ENCODE results near the gene FSTL3.
A peak's percentile ranks its signal among the peaks of the same experiment; 100 is the strongest.
"Not testable (repeated sequence)": the region's sequence is repeated elsewhere in the genome, so short reads cannot be mapped to it uniquely, and the experiment has no call there.

FSTL3 gene

GRCh38 chr19:695352-695949, 19.3 kb downstream of the FSTL3 start, which contains the start of gene PRSS57:
Gene PRSS57, minus strand, starts transcription at chr19:695452. Its CDS starts 22 bp downstream, at chr19:695430.
- Histone ChIP-seq H3K9me3 (ENCODE audit: control insufficient read depth, low read length) (no peaks in the 10 kb centered on the region), H3K36me3 (ENCODE audit: control insufficient read depth, insufficient read depth, low read length, severe bottlenecking) (no peaks in the 10 kb centered on the region), H3K4me3 (ENCODE audit: low read length) (no peak within 1 kb of the TSS), H3K9ac (ENCODE audit: low read length) (no peak within 1 kb of the TSS), H3K27me3 (replicated peaks; ENCODE audit: control insufficient read depth, insufficient read depth, low read length) (peaks cover 11% of the 10 kb centered on the region), H3K4me1 (ENCODE audit: control insufficient read depth, insufficient read depth, low read length) (no peaks in the 10 kb centered on the region)
- DNase-seq (ENCODE audit: low read depth): no peak

- H3K4me1 ChIP-seq (ENCODE audit: control insufficient read depth, insufficient read depth, low read length); DNase-seq (ENCODE audit: low read depth); H3K9me3 ChIP-seq (ENCODE audit: control insufficient read depth, low read length); H3K36me3 ChIP-seq (ENCODE audit: control insufficient read depth, insufficient read depth, low read length, severe bottlenecking); H3K9ac ChIP-seq (ENCODE audit: low read length); H3K4me3 ChIP-seq (ENCODE audit: low read length): not testable (repeated sequence)
- H3K27me3 ChIP-seq (replicated peaks; ENCODE audit: control insufficient read depth, insufficient read depth, low read length): peaks cover 14% of the 10 kb centered on the region
Measured at GRCh38 chr19:698529-698928, 22.3 kb downstream of the FSTL3 start.

- H3K4me1 ChIP-seq (ENCODE audit: control insufficient read depth, insufficient read depth, low read length); H3K36me3 ChIP-seq (ENCODE audit: control insufficient read depth, insufficient read depth, low read length, severe bottlenecking); H3K9ac ChIP-seq (ENCODE audit: low read length); H3K4me3 ChIP-seq (ENCODE audit: low read length); H3K9me3 ChIP-seq (ENCODE audit: control insufficient read depth, low read length); DNase-seq (ENCODE audit: low read depth): not testable (repeated sequence)
- peaks cover 14% of the 10 kb centered on the region for H3K27me3 ChIP-seq (replicated peaks; ENCODE audit: control insufficient read depth, insufficient read depth, low read length)
Measured at GRCh38 chr19:699885-700284, 23.7 kb downstream of the FSTL3 start.

- H3K4me3 ChIP-seq (ENCODE audit: low read length); DNase-seq (ENCODE audit: low read depth); H3K4me1 ChIP-seq (ENCODE audit: control insufficient read depth, insufficient read depth, low read length); H3K9ac ChIP-seq (ENCODE audit: low read length); H3K27me3 ChIP-seq (replicated peaks; ENCODE audit: control insufficient read depth, insufficient read depth, low read length); H3K36me3 ChIP-seq (ENCODE audit: control insufficient read depth, insufficient read depth, low read length, severe bottlenecking); H3K9me3 ChIP-seq (ENCODE audit: control insufficient read depth, low read length): not testable (repeated sequence)
Measured at GRCh38 chr19:702847-703246, 26.7 kb downstream of the FSTL3 start.

GRCh38 chr19:703329-703650, 27.1 kb downstream of the FSTL3 start:
- no peaks in the 10 kb centered on the region for H3K9me3 ChIP-seq (ENCODE audit: control insufficient read depth, low read length)
- peaks cover 5% of the 10 kb centered on the region for H3K27me3 ChIP-seq (replicated peaks; ENCODE audit: control insufficient read depth, insufficient read depth, low read length)

GRCh38 chr19:703651-704446, 27.7 kb downstream of the FSTL3 start:
- Histone ChIP-seq H3K9ac (ENCODE audit: low read length) (no peak overlapping the region), H3K27me3 (replicated peaks; ENCODE audit: control insufficient read depth, insufficient read depth, low read length) (peaks cover 5% of the 10 kb centered on the region), H3K4me3 (ENCODE audit: low read length) (peak overlapping the region; percentile 52), H3K4me1 (ENCODE audit: control insufficient read depth, insufficient read depth, low read length) (peaks cover 11% of the 10 kb centered on the region), H3K36me3 (ENCODE audit: control insufficient read depth, insufficient read depth, low read length, severe bottlenecking) (no peaks in the 10 kb centered on the region), H3K9me3 (ENCODE audit: control insufficient read depth, low read length) (no peaks in the 10 kb centered on the region)
- DNase-seq (ENCODE audit: low read depth): peak; percentile 76

More at GRCh38 chr19:703329-703650, 27.1 kb downstream of the FSTL3 start:
- Histone ChIP-seq H3K9ac (ENCODE audit: low read length) (no peak overlapping the region), H3K36me3 (ENCODE audit: control insufficient read depth, insufficient read depth, low read length, severe bottlenecking) (no peaks in the 10 kb centered on the region), H3K4me3 (ENCODE audit: low read length) (peak overlapping the region; percentile 52), H3K4me1 (ENCODE audit: control insufficient read depth, insufficient read depth, low read length) (peaks cover 11% of the 10 kb centered on the region)
- no peak for DNase-seq (ENCODE audit: low read depth)

- Histone ChIP-seq H3K4me3 (ENCODE audit: low read length) (no peak overlapping the region), H3K9me3 (ENCODE audit: control insufficient read depth, low read length) (no peaks in the 10 kb centered on the region), H3K27me3 (replicated peaks; ENCODE audit: control insufficient read depth, insufficient read depth, low read length) (peaks cover 2% of the 10 kb centered on the region), H3K36me3 (ENCODE audit: control insufficient read depth, insufficient read depth, low read length, severe bottlenecking) (no peaks in the 10 kb centered on the region), H3K4me1 (ENCODE audit: control insufficient read depth, insufficient read depth, low read length) (peaks cover 11% of the 10 kb centered on the region), H3K9ac (ENCODE audit: low read length) (no peak overlapping the region)
- DNase-seq (ENCODE audit: low read depth): no peak
Measured at GRCh38 chr19:704447-704741, 28.2 kb downstream of the FSTL3 start.

GRCh38 chr19:708154-709143, 32.3 kb downstream of the FSTL3 start, which contains the start of gene PALM:
Gene PALM, plus strand, starts transcription at chr19:708935. Its CDS starts 212 bp downstream, at chr19:709147.
- peak; percentile 80 for DNase-seq (ENCODE audit: low read depth)
- Histone ChIP-seq H3K36me3 (ENCODE audit: control insufficient read depth, insufficient read depth, low read length, severe bottlenecking) (no peaks in the 10 kb centered on the region), H3K9ac (ENCODE audit: low read length) (peak within 1 kb of the TSS; percentile 88), H3K27me3 (replicated peaks; ENCODE audit: control insufficient read depth, insufficient read depth, low read length) (no peaks in the 10 kb centered on the region), H3K4me3 (ENCODE audit: low read length) (peak within 1 kb of the TSS; percentile 85), H3K9me3 (ENCODE audit: control insufficient read depth, low read length) (no peaks in the 10 kb centered on the region), H3K4me1 (ENCODE audit: control insufficient read depth, insufficient read depth, low read length) (peaks cover 23% of the 10 kb centered on the region)

GRCh38 chr19:709196-709964, 33.2 kb downstream of the FSTL3 start:
- Histone ChIP-seq H3K27me3 (replicated peaks; ENCODE audit: control insufficient read depth, insufficient read depth, low read length) (no peaks in the 10 kb centered on the region), H3K9me3 (ENCODE audit: control insufficient read depth, low read length) (no peaks in the 10 kb centered on the region), H3K9ac (ENCODE audit: low read length) (peak overlapping the region; percentile 88), H3K36me3 (ENCODE audit: control insufficient read depth, insufficient read depth, low read length, severe bottlenecking) (no peaks in the 10 kb centered on the region), H3K4me3 (ENCODE audit: low read length) (peak overlapping the region; percentile 85), H3K4me1 (ENCODE audit: control insufficient read depth, insufficient read depth, low read length) (peaks cover 23% of the 10 kb centered on the region)
- peak; percentile 49 for DNase-seq (ENCODE audit: low read depth)

- no peaks in the 10 kb centered on the region for H3K9me3 ChIP-seq (ENCODE audit: control insufficient read depth, low read length)
- peaks cover 23% of the 10 kb centered on the region for H3K4me1 ChIP-seq (ENCODE audit: control insufficient read depth, insufficient read depth, low read length)
- H3K36me3 ChIP-seq (ENCODE audit: control insufficient read depth, insufficient read depth, low read length, severe bottlenecking): no peaks in the 10 kb centered on the region
- peak overlapping the region; percentile 88 for H3K9ac ChIP-seq (ENCODE audit: low read length)
- peak; percentile 29 for DNase-seq (ENCODE audit: low read depth)
- peak overlapping the region; percentile 85 for H3K4me3 ChIP-seq (ENCODE audit: low read length)
- H3K27me3 ChIP-seq (replicated peaks; ENCODE audit: control insufficient read depth, insufficient read depth, low read length): no peaks in the 10 kb centered on the region
Measured at GRCh38 chr19:709965-710571, 33.9 kb downstream of the FSTL3 start.

Measured in adipocyte (in vitro differentiated cells).